K562 (cell line): ENCODE results near the gene PPRC1. TPM values are rescaled to one million over a fixed set of nuclear protein-coding genes. Genes with fewer than 3 reads are reported as not detected.

Source experiments
- ATAC-seq: fragments of 200-7000 bp; cut with Tn5 transposase; 3 replicates; pipeline ENCODE4 v1.9.1; 2020; ENCODE audit warnings: moderate library complexity
- BruUV-seq: library from RNA; stranded (reverse); fragments of 400-500 nt; replicated peaks from 2 replicates; lab custom pipeline; 2021; lab: Mats Ljungman, UMichigan
- CTCF ChIA-PET: fragments of 300-600 bp; formaldehyde crosslinking; extraction: SDS; loops from one replicate; lab custom pipeline; 2021; ENCODE audit warnings: low intra/inter-chr PET ratio; lab: Yijun Ruan, JAX
- POLR2A ChIA-PET: fragments of 300-600, 350-650 bp; sonication (Branson Sonifier 250); formaldehyde crosslinking; extraction: SDS; loops from one replicate; lab custom pipeline; 2021; ENCODE audit warnings: antibody characterized with exemption, inconsistent platforms; lab: Yijun Ruan, JAX
- DNase-seq, 4 experiments: peaks; one replicate each; pipeline versions ENCODE4 v3.0.0 to v3.0.0-alpha.2; 2011 to 2018; ENCODE audit warnings: low spot score in 3 of 4, mixed read lengths in 3 of 4; ENCODE audit errors: extremely low read depth in 1 of 4
- FAIRE-seq: peaks from 2 replicates; lab custom pipeline; 2011; peaks lifted over from hg19 to GRCh38; lab: Jason Lieb, UNC
- H2AFZ ChIP-seq: 2 replicates; pipeline ENCODE4 v1.6.0; 2011; ENCODE audit warnings: low read depth, low read length, control low read depth, inconsistent platforms
- H3K27ac ChIP-seq: fragments of 200-600 bp; 3 replicates; pipeline ENCODE4 v1.8.0; 2011; ENCODE audit warnings: low read depth, mild to moderate bottlenecking, control low read depth, inconsistent platforms, low read length, moderate library complexity, mixed read lengths; ENCODE audit errors: extremely low read depth
- H3K27me3 ChIP-seq, 2 experiments: fragments of 300-600 bp in 1 of 2; 2 replicates in 1 of 2; 3 replicates in 1 of 2; pipeline versions ENCODE4 v1.6.0 to v1.8.0; 2011; ENCODE audit warnings: inconsistent platforms in 2 of 2, low read length in 2 of 2, mild to moderate bottlenecking in 1 of 2, mixed read lengths in 1 of 2, moderate library complexity in 1 of 2; ENCODE audit not compliant: control insufficient read depth in 2 of 2, insufficient read depth in 2 of 2
- H3K36me3 ChIP-seq: fragments of 300-600 bp; 3 replicates; pipeline ENCODE4 v1.8.0; 2011; ENCODE audit warnings: mild to moderate bottlenecking, low read length, inconsistent platforms; ENCODE audit not compliant: control insufficient read depth, insufficient read depth
- H3K4me1 ChIP-seq, 2 experiments: fragments of 200-600 bp in 1 of 2; replicated peaks in 1 of 2; 2 replicates in 1 of 2; 3 replicates in 1 of 2; pipeline versions ENCODE4 v1.5.1 to v1.8.0; 2011; ENCODE audit warnings: inconsistent platforms in 2 of 2, low read length in 2 of 2, mild to moderate bottlenecking in 1 of 2, mixed read lengths in 1 of 2, moderate library complexity in 1 of 2; ENCODE audit not compliant: control insufficient read depth in 2 of 2, insufficient read depth in 2 of 2
- H3K4me2 ChIP-seq: 2 replicates; pipeline ENCODE4 v1.6.1; 2011; ENCODE audit warnings: low read length, control low read depth, inconsistent platforms, mixed read lengths; ENCODE audit not compliant: insufficient read depth
- H3K4me3 ChIP-seq: fragments of 200-600 bp; sonication (generic), shearing (Covaris generic); 2 replicates; pipeline ENCODE4 v1.5.1; 2016; ENCODE audit warnings: control low read depth, inconsistent platforms
- H3K79me2 ChIP-seq: fragments of 200-600 bp; 3 replicates; pipeline ENCODE4 v1.8.0; 2011; ENCODE audit warnings: low read length, inconsistent platforms; ENCODE audit not compliant: control insufficient read depth, insufficient read depth
- H3K9ac ChIP-seq, 2 experiments: 2 replicates each; pipeline versions ENCODE4 v1.6.0 to v1.6.1; 2011; ENCODE audit warnings: low read depth in 2 of 2, low read length in 2 of 2, control low read depth in 1 of 2, inconsistent platforms in 1 of 2, mild to moderate bottlenecking in 1 of 2, mixed read lengths in 1 of 2; ENCODE audit not compliant: insufficient read depth in 1 of 2
- H3K9me1 ChIP-seq: one replicate; pipeline ENCODE4 v1.6.0; 2011; ENCODE audit warnings: inconsistent platforms, mild to moderate bottlenecking, low read length, moderate library complexity; ENCODE audit not compliant: control insufficient read depth, insufficient read depth
- H3K9me3 ChIP-seq: replicated peaks from 2 replicates; pipeline ENCODE4 v1.5.1; 2011; ENCODE audit warnings: low read depth, low read length, inconsistent platforms; ENCODE audit not compliant: control insufficient read depth, insufficient read depth
- H4K20me1 ChIP-seq: replicated peaks from 2 replicates; pipeline ENCODE4 v1.6.1; 2011; ENCODE audit warnings: low read length, inconsistent platforms, mixed read lengths; ENCODE audit not compliant: control insufficient read depth, insufficient read depth
- ELF4 ChIP-seq: fragments of 450-650 bp; formaldehyde crosslinking; IDR thresholded peaks from 2 replicates; pipeline ENCODE4 v1.4.0; 2022; ENCODE audit warnings: missing genetic modification characterization
- HDAC6 ChIP-seq: IDR thresholded peaks from 2 replicates; pipeline ENCODE4 v1.6.1; 2012; ENCODE audit warnings: low read depth, mild to moderate bottlenecking, control low read depth, inconsistent platforms, low read length, moderate library complexity
- KDM1A ChIP-seq, 2 experiments: fragments of 450-650 bp; IDR thresholded peaks; 2 replicates each; pipeline ENCODE4 v1.6.1; 2016; ENCODE audit warnings: mild to moderate bottlenecking in 2 of 2
- KDM5B ChIP-seq: fragments of 200-600 bp; sonication (generic); IDR thresholded peaks from 2 replicates; pipeline ENCODE4 v1.6.1; 2012; ENCODE audit warnings: low read depth, mild to moderate bottlenecking, moderate library complexity, low read length, control low read depth, inconsistent platforms; ENCODE audit not compliant: insufficient replicate concordance
- NFE2 ChIP-seq: IDR thresholded peaks from 2 replicates; pipeline ENCODE4 v1.6.1; 2014; ENCODE audit warnings: antibody characterized with exemption, low read depth
- NRF1 ChIP-seq, 2 experiments: fragments of 450-650 bp; IDR thresholded peaks in 1 of 2; conservative IDR thresholded peaks in 1 of 2; 2 replicates each; pipeline ENCODE4 v1.6.1; 2014; ENCODE audit warnings: mild to moderate bottlenecking in 2 of 2
- RAD21 ChIP-seq, 2 experiments: fragments of 250-450 bp in 1 of 2; fragments of 450-650 bp in 1 of 2; sonication (Bioruptor Pico) in 1 of 2; formaldehyde crosslinking in 1 of 2; IDR thresholded peaks in 1 of 2; conservative IDR thresholded peaks in 1 of 2; 2 replicates each; pipeline versions ENCODE4 v1.4.0 to v1.8.0; 2020 to 2022; ENCODE audit warnings: mild to moderate bottlenecking in 2 of 2, moderate library complexity in 1 of 2
- RB1 ChIP-seq: fragments of 450-650 bp; IDR thresholded peaks from 2 replicates; pipeline ENCODE4 v1.6.1; 2017; ENCODE audit warnings: low read depth, mild to moderate bottlenecking
- YBX1 ChIP-seq: fragments of 450-650 bp; IDR thresholded peaks from 2 replicates; pipeline ENCODE4 v1.7.1; 2016; ENCODE audit warnings: mild to moderate bottlenecking
- ZNF23 ChIP-seq: fragments of 250-450 bp; sonication (Bioruptor Pico); IDR thresholded peaks from 2 replicates; pipeline ENCODE4 v1.4.0; 2020; ENCODE audit warnings: mild to moderate bottlenecking
- WGBS: fragments of 100-300 bp; shearing (Covaris generic); methylation state at CpG from one replicate; pipeline ENCODE4 v1.1.6; 2016; ENCODE audit warnings: low coverage, mixed read lengths; ENCODE audit not compliant: insufficient coverage; ENCODE audit errors: missing lambda C conversion rate; 5-methylcytosine and 5-hydroxymethylcytosine counted together
- in situ Hi-C: fragments of 300-500 bp; cut with MboI; formaldehyde crosslinking; loops from 4 replicates; pipeline ENCODE4 v1.15.0; 2018; ENCODE audit warnings: inconsistent platforms, mixed read lengths
- intact Hi-C: fragments of 100-400 bp; cut with micrococcal nuclease; formaldehyde crosslinking; loops from 2 replicates; pipeline ENCODE4 v1.14.2; 2022
- polyA plus RNA-seq, 8 experiments: library from polyadenylated mRNA; depleted of rRNA in 4 of 8; stranded (reverse) in 5 of 8; unstranded in 3 of 8; fragments of >200 nt; fragmentation: Nextera tagmentation in 2 of 8; fragmentation: Illumina TruSeq in 1 of 8; extraction: Ambion mirVana in 2 of 8; extraction: Trizol in 1 of 8; gene quantifications; 2 replicates each; pipeline versions ENCODE4 v1.2.1 to v1.2.3, GENCODE V29; 2011 to 2014; ENCODE audit warnings: inconsistent platforms in 1 of 8, missing spikeins in 1 of 8
- total RNA-seq, 7 experiments: library from RNA; depleted of rRNA in 6 of 7; stranded (reverse); fragments of >200 nt in 6 of 7; fragmentation: Illumina TruSeq in 2 of 7; extraction: Trizol in 2 of 7; gene quantifications; 2 replicates each; pipeline versions ENCODE4 v1.2.1 to v1.2.3, GENCODE V29; 2011 to 2021; ENCODE audit warnings: low replicate concordance in 1 of 7
- TF ChIP-seq, protein P1 (sequence below): sonication (generic); formaldehyde crosslinking; IDR thresholded peaks from 2 replicates; pipeline ENCODE4 v1.9.0; 2022; ENCODE audit warnings: mild to moderate bottlenecking, missing genetic modification reagents
- TF ChIP-seq, protein P2 (sequence below): fragments of 250-450 bp; sonication (Bioruptor Pico); IDR thresholded peaks from 2 replicates; pipeline ENCODE4 v1.4.0; 2020
- TF ChIP-seq, protein P3 (sequence below): fragments of 450-650 bp; IDR thresholded peaks from 2 replicates; pipeline ENCODE4 v1.6.1; 2018; ENCODE audit warnings: mild to moderate bottlenecking, low read depth; ENCODE audit not compliant: partially characterized antibody
- TF ChIP-seq, protein P4 (sequence below): IDR thresholded peaks from 2 replicates; pipeline ENCODE4 v1.6.1; 2016; ENCODE audit warnings: missing genetic modification characterization, missing compliant biosample characterization
- TF ChIP-seq, protein P5 (sequence below): fragments of 450-650 bp; formaldehyde crosslinking; IDR thresholded peaks from 2 replicates; pipeline ENCODE4 v1.4.0; 2020; ENCODE audit warnings: mild to moderate bottlenecking, moderate library complexity

PPRC1 gene
- total and polyA plus RNA-seq, 9 of the 15 experiments (the other 6 are each of a cell fraction or from before 2014, with no cell fraction given) = 8.5 to 47.1 (median 16.2) TPM

DNA sequence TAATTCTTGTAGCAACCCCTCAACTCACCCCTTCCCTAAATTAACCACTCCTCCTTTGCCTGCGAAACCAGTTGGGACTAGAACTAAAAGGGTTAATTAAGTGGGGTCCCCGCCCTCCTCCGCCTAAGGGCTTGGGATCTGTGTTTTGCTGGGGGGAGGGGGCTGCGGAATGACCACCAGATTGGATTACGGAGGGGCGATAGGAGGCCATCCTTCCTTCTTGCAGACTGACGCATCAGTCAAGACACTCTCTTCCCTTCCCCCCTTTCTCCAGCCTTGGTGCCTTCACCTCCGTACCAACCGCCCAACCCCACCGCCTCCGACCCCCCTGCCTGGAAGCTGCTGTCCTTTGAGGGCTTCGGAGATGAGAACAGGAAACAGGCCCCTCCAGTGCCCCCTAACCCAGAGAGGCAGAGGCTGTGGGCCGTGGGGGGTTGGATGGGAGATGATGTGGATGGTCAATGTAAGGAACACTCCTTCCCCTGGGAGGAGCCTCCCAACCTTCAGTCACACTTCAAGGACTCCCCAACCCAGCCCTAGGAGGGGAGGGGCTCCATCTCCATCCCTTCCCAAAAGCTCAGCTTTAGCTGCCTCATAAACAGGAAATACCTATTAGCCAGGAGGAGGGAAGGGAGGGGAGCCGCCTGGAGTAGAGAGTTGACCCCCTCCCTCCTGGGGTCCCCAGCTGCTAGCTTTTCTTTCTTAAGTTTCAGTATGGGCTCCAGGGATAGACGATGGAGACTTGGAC lies 11.7 kb upstream of the PPRC1 start:
- ATAC-seq = peak; percentile 16
- H3K4me1 ChIP-seq = peaks cover 29 to 46% of the 10 kb centered on the region in 2 experiments
- in situ Hi-C loops (no loop called here), intact Hi-C loops (no loop called here)
- H3K27ac ChIP-seq = peak overlapping the region; percentile 90
- ChIA-PET POLR2A (no interaction called here), CTCF (no interaction called here)
- peak overlapping the region; percentile 87 for H2AFZ ChIP-seq
- 0 out of 3 replicates have a peak, but pooled peaks cover 2% of the 10 kb centered on the region for H3K36me3 ChIP-seq
- no peaks in the 10 kb centered on the region for H4K20me1 ChIP-seq
- H3K9me3 ChIP-seq = no peaks in the 10 kb centered on the region
- WGBS = 3% methylated on average over 6 of the region's 15 CpGs
- H3K4me2 ChIP-seq = peak overlapping the region; percentile 91
- no peaks in the 10 kb centered on the region for H3K27me3 ChIP-seq
- peak overlapping the region; percentile 83 for H3K4me3 ChIP-seq
- peak; percentile 69 for FAIRE-seq
- peak overlapping the region; percentile 83 to 95 for H3K9ac ChIP-seq
- BruUV-seq = no TSS peak
- DNase-seq = peak in 2 of 4 experiments; percentile 49 to 74
- no peaks in the 10 kb centered on the region for H3K9me1 ChIP-seq
- H3K79me2 ChIP-seq = peaks cover 51% of the 10 kb centered on the region
- no peak for TF ChIP-seq ZNF23 (CRISPR knock-in tag)
- TF ChIP-seq KDM1A (IDR thresholded peaks at IDR 0.05) = 0 out of 4 replicates have a peak, but pooled peaks of 1 of the 2 experiments have one; percentile 28
- TF ChIP-seq, protein P1, sequence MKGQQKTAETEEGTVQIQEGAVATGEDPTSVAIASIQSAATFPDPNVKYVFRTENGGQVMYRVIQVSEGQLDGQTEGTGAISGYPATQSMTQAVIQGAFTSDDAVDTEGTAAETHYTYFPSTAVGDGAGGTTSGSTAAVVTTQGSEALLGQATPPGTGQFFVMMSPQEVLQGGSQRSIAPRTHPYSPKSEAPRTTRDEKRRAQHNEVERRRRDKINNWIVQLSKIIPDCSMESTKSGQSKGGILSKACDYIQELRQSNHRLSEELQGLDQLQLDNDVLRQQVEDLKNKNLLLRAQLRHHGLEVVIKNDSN = no peak
- TF ChIP-seq YBX1 = no peak
- TF ChIP-seq RAD21 (CRISPR knock-in tag; conservative IDR thresholded peaks at IDR 0.05 in 1 of 2, IDR thresholded peaks at IDR 0.05 in 1 of 2) = no peak
- TF ChIP-seq, protein P2, sequence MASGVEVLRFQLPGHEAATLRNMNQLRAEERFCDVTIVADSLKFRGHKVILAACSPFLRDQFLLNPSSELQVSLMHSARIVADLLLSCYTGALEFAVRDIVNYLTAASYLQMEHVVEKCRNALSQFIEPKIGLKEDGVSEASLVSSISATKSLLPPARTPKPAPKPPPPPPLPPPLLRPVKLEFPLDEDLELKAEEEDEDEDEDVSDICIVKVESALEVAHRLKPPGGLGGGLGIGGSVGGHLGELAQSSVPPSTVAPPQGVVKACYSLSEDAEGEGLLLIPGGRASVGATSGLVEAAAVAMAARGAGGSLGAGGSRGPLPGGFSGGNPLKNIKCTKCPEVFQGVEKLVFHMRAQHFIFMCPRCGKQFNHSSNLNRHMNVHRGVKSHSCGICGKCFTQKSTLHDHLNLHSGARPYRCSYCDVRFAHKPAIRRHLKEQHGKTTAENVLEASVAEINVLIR (CRISPR knock-in tag) = no peak
- no peak for TF ChIP-seq NFE2
- TF ChIP-seq RB1 = no peak
- TF ChIP-seq, protein P3, sequence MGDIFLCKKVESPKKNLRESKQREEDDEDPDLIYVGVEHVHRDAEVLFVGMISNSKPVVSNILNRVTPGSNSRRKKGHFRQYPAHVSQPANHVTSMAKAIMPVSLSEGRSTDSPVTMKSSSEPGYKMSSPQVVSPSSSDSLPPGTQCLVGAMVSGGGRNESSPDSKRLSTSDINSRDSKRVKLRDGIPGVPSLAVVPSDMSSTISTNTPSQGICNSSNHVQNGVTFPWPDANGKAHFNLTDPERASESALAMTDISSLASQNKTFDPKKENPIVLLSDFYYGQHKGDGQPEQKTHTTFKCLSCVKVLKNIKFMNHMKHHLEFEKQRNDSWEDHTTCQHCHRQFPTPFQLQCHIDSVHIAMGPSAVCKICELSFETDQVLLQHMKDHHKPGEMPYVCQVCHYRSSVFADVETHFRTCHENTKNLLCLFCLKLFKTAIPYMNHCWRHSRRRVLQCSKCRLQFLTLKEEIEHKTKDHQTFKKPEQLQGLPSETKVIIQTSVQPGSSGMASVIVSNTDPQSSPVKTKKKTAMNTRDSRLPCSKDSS = no peak
- no peak for TF ChIP-seq KDM5B
- no peak for TF ChIP-seq ELF4 (CRISPR knock-in tag)
- no peak for TF ChIP-seq NRF1 (conservative IDR thresholded peaks at IDR 0.05 in 1 of 2, IDR thresholded peaks at IDR 0.05 in 1 of 2)
- TF ChIP-seq, protein P4, sequence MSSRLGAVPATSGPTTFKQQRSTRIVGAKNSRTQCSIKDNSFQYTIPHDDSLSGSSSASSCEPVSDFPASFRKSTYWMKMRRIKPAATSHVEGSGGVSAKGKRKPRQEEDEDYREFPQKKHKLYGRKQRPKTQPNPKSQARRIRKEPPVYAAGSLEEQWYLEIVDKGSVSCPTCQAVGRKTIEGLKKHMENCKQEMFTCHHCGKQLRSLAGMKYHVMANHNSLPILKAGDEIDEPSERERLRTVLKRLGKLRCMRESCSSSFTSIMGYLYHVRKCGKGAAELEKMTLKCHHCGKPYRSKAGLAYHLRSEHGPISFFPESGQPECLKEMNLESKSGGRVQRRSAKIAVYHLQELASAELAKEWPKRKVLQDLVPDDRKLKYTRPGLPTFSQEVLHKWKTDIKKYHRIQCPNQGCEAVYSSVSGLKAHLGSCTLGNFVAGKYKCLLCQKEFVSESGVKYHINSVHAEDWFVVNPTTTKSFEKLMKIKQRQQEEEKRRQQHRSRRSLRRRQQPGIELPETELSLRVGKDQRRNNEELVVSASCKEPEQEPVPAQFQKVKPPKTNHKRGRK (tag) = no peak
- no peak for TF ChIP-seq HDAC6
- TF ChIP-seq, protein P5, sequence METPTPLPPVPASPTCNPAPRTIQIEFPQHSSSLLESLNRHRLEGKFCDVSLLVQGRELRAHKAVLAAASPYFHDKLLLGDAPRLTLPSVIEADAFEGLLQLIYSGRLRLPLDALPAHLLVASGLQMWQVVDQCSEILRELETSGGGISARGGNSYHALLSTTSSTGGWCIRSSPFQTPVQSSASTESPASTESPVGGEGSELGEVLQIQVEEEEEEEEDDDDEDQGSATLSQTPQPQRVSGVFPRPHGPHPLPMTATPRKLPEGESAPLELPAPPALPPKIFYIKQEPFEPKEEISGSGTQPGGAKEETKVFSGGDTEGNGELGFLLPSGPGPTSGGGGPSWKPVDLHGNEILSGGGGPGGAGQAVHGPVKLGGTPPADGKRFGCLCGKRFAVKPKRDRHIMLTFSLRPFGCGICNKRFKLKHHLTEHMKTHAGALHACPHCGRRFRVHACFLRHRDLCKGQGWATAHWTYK (CRISPR knock-in tag) = 0 out of 2 replicates have a peak, but pooled peaks have one; percentile 7
